ENCODE results near the gene PLA2G1B. TPM values are rescaled to one million over a fixed set of nuclear protein-coding genes. Genes with fewer than 3 reads are reported as not detected.

Gene PLA2G1B
- polyA plus RNA-seq, 1 donor (not counting 4 experiments of a cell fraction or from before 2014, with no cell fraction given) = not detected

- no peaks in the 10 kb centered on the region for H3K4me1 ChIP-seq (ENCODE audit: control insufficient read depth, extremely low read depth, insufficient read depth, low read length)
- no peak overlapping the region for H3K9ac ChIP-seq (ENCODE audit: control insufficient read depth, extremely low read depth, insufficient read depth, low read length)
- H3K36me3 ChIP-seq (ENCODE audit: control insufficient read depth in 2 of 2, extremely low read depth in 1 of 2, insufficient read depth in 2 of 2, low read length in 2 of 2) = no peaks in the 10 kb centered on the region
- H3K9me1 ChIP-seq (ENCODE audit: control insufficient read depth, extremely low read depth, insufficient read depth, low read length) = no peaks in the 10 kb centered on the region
- FAIRE-seq (no peak), DNase-seq (ENCODE audit: low read depth, low spot score) (no peak)
- H3K9me3 ChIP-seq (ENCODE audit: control insufficient read depth, low read depth, low read length) = no peaks in the 10 kb centered on the region
- no peak overlapping the region for H3K27ac ChIP-seq (ENCODE audit: control insufficient read depth, insufficient read depth, low read length)
- H4K20me1 ChIP-seq (ENCODE audit: control insufficient read depth, extremely low read depth, insufficient read depth, low read length) = no peaks in the 10 kb centered on the region
- dilution Hi-C loops (cut with MboI; ENCODE audit: extremely low pct_ligation_motif_present, low sequenced_read_pairs) = no loop called here
- TF ChIP-seq EZH2 (IDR thresholded peaks at IDR 0.05; ENCODE audit: low read length) (no peak), CTCF (optimal IDR thresholded peaks at IDR 0.05 in 1 of 3, IDR thresholded peaks at IDR 0.05 in 1 of 3, conservative IDR thresholded peaks at IDR 0.05 in 1 of 3; ENCODE audit: extremely low read depth in 1 of 3, insufficient read depth in 2 of 3, low read length in 3 of 3) (no peak)
- no peak overlapping the region for H3K4me2 ChIP-seq (ENCODE audit: control insufficient read depth, extremely low read depth, insufficient read depth, low read depth, low read length)
- no peak overlapping the region for H3K4me3 ChIP-seq (ENCODE audit: control insufficient read depth in 2 of 3, extremely low read depth in 1 of 3, insufficient read depth in 2 of 3, low read depth in 1 of 3, low read length in 3 of 3)
- no peaks in the 10 kb centered on the region for H3K27me3 ChIP-seq (ENCODE audit: control insufficient read depth, extremely low read depth, insufficient read depth, low read length)
- H3K79me2 ChIP-seq (ENCODE audit: control insufficient read depth, insufficient read depth, low read length) = no peaks in the 10 kb centered on the region
- H2AFZ ChIP-seq (ENCODE audit: control insufficient read depth, low read length) = no peak overlapping the region
Measured at GRCh38 chr12:120350576-120351350, 23.2 kb upstream of the PLA2G1B start.

GRCh38 chr12:120347766-120348165, 20.2 kb upstream of the PLA2G1B start:
- Histone ChIP-seq H3K27ac (ENCODE audit: control insufficient read depth, insufficient read depth, low read length) (no peak overlapping the region), H2AFZ (ENCODE audit: control insufficient read depth, low read length) (no peak overlapping the region), H3K9me3 (ENCODE audit: control insufficient read depth, low read depth, low read length) (no peaks in the 10 kb centered on the region), H3K27me3 (ENCODE audit: control insufficient read depth, extremely low read depth, insufficient read depth, low read length) (no peaks in the 10 kb centered on the region), H3K4me3 (ENCODE audit: control insufficient read depth in 2 of 3, extremely low read depth in 1 of 3, insufficient read depth in 2 of 3, low read depth in 1 of 3, low read length in 3 of 3) (no peak overlapping the region), H3K4me2 (ENCODE audit: control insufficient read depth, extremely low read depth, insufficient read depth, low read depth, low read length) (no peak overlapping the region), H3K79me2 (ENCODE audit: control insufficient read depth, insufficient read depth, low read length) (no peaks in the 10 kb centered on the region), H4K20me1 (ENCODE audit: control insufficient read depth, extremely low read depth, insufficient read depth, low read length) (no peaks in the 10 kb centered on the region), H3K4me1 (ENCODE audit: control insufficient read depth, extremely low read depth, insufficient read depth, low read length) (no peaks in the 10 kb centered on the region), H3K9me1 (ENCODE audit: control insufficient read depth, extremely low read depth, insufficient read depth, low read length) (no peaks in the 10 kb centered on the region), H3K36me3 (ENCODE audit: control insufficient read depth in 2 of 2, extremely low read depth in 1 of 2, insufficient read depth in 2 of 2, low read length in 2 of 2) (no peaks in the 10 kb centered on the region), H3K9ac (ENCODE audit: control insufficient read depth, extremely low read depth, insufficient read depth, low read length) (no peak overlapping the region)
- DNase-seq (ENCODE audit: low read depth, low spot score) = no peak
- TF ChIP-seq CTCF (optimal IDR thresholded peaks at IDR 0.05 in 1 of 3, IDR thresholded peaks at IDR 0.05 in 1 of 3, conservative IDR thresholded peaks at IDR 0.05 in 1 of 3; ENCODE audit: extremely low read depth in 1 of 3, insufficient read depth in 2 of 3, low read length in 3 of 3) (no peak), EZH2 (IDR thresholded peaks at IDR 0.05; ENCODE audit: low read length) (no peak)
- no peak for FAIRE-seq
- dilution Hi-C loops (cut with MboI; ENCODE audit: extremely low pct_ligation_motif_present, low sequenced_read_pairs) = no loop called here
